ENCODE results near the gene CUX1.

Gene CUX1

GRCh38 chr7:101950450-101951119 lies 133.2 kb downstream of the CUX1 start:
- H4K20me1 ChIP-seq (ENCODE audit: control insufficient read depth, insufficient read depth, low read depth, low read length): peaks cover 8% of the 10 kb centered on the region; the same call in 1 of the 2 replicates
- peaks cover 29% of the 10 kb centered on the region for H3K36me3 ChIP-seq (ENCODE audit: control insufficient read depth, low read length)
- H3K27ac ChIP-seq (ENCODE audit: low read depth, low read length): peak overlapping the region; percentile 20; the same call in 1 of the 2 replicates
- no peaks in the 10 kb centered on the region for H3K9me3 ChIP-seq (ENCODE audit: control insufficient read depth, insufficient read depth, low read length)
- peaks cover 12% of the 10 kb centered on the region for H3F3A ChIP-seq (ENCODE audit: control insufficient read depth, insufficient read depth)
- no peaks in the 10 kb centered on the region for H3K9me2 ChIP-seq (replicated peaks; ENCODE audit: control insufficient read depth, low read length)
- H3K4me2 ChIP-seq (ENCODE audit: low read length): 0 out of 2 replicates have a peak overlapping the region, but pooled peaks have one; percentile 2
- H3K27me3 ChIP-seq (ENCODE audit: control insufficient read depth, low read length): no peaks in the 10 kb centered on the region
- peaks cover 94% of the 10 kb centered on the region for H3K79me2 ChIP-seq (ENCODE audit: control insufficient read depth, low read length)
- peak; percentile 14 for TF ChIP-seq CTCF (IDR thresholded peaks at IDR 0.05; ENCODE audit: low read depth, low read length, poor library complexity, severe bottlenecking)
- TF ChIP-seq EZH2phosphoT487 (IDR thresholded peaks at IDR 0.05; ENCODE audit: borderline replicate concordance, low read length): no peak
- H3K4me3 ChIP-seq (ENCODE audit: low read length): no peak overlapping the region
- peaks cover 98% of the 10 kb centered on the region for H3K4me1 ChIP-seq (ENCODE audit: control insufficient read depth, low read length)

DNA sequence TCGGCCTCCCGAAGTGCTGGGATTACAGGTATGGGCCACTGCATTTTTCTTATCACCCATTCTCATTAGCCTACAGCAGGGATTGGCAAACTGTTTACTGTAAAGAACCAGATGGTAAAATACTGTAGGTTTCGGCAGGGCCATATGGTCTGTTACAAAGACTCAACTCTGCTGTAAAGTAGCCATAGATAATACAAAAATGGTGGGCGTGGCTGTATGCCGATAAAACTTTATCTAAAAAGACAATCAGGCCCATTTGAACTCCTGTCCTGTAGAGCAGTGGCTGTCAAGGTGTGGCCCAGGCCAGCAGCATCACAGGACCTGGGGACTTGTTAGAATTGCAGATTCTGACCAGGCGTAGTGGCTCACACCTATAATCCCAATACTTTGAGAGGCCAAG lies 134.3 kb downstream of the CUX1 start:
- TF ChIP-seq CTCF (IDR thresholded peaks at IDR 0.05; ENCODE audit: low read depth, low read length, poor library complexity, severe bottlenecking) (no peak), EZH2phosphoT487 (IDR thresholded peaks at IDR 0.05; ENCODE audit: borderline replicate concordance, low read length) (no peak)
- no peaks in the 10 kb centered on the region for H3K9me3 ChIP-seq (ENCODE audit: control insufficient read depth, insufficient read depth, low read length)
- H3K4me2 ChIP-seq (ENCODE audit: low read length): no peak overlapping the region
- no peaks in the 10 kb centered on the region for H3K9me2 ChIP-seq (replicated peaks; ENCODE audit: control insufficient read depth, low read length)
- peaks cover 94% of the 10 kb centered on the region for H3K79me2 ChIP-seq (ENCODE audit: control insufficient read depth, low read length)
- H3F3A ChIP-seq (ENCODE audit: control insufficient read depth, insufficient read depth): peaks cover 20% of the 10 kb centered on the region
- H3K27me3 ChIP-seq (ENCODE audit: control insufficient read depth, low read length): no peaks in the 10 kb centered on the region
- peaks cover 29% of the 10 kb centered on the region for H3K36me3 ChIP-seq (ENCODE audit: control insufficient read depth, low read length)
- H3K4me3 ChIP-seq (ENCODE audit: low read length): no peak overlapping the region
- H4K20me1 ChIP-seq (ENCODE audit: control insufficient read depth, insufficient read depth, low read depth, low read length): peaks cover 7% of the 10 kb centered on the region; the same call in 1 of the 2 replicates
- H3K4me1 ChIP-seq (ENCODE audit: control insufficient read depth, low read length): peaks cover 98% of the 10 kb centered on the region
- no peak overlapping the region for H3K27ac ChIP-seq (ENCODE audit: low read depth, low read length)

GRCh38 chr7:101952355-101953247 lies 135.2 kb downstream of the CUX1 start:
- H3K9me2 ChIP-seq (replicated peaks; ENCODE audit: control insufficient read depth, low read length): no peaks in the 10 kb centered on the region
- H3F3A ChIP-seq (ENCODE audit: control insufficient read depth, insufficient read depth): peaks cover 25% of the 10 kb centered on the region
- H3K27ac ChIP-seq (ENCODE audit: low read depth, low read length): peak overlapping the region; percentile 1; the same call in 1 of the 2 replicates
- peaks cover 7% of the 10 kb centered on the region; the same call in 1 of the 2 replicates for H4K20me1 ChIP-seq (ENCODE audit: control insufficient read depth, insufficient read depth, low read depth, low read length)
- TF ChIP-seq EZH2phosphoT487 (IDR thresholded peaks at IDR 0.05; ENCODE audit: borderline replicate concordance, low read length) (no peak), CTCF (IDR thresholded peaks at IDR 0.05; ENCODE audit: low read depth, low read length, poor library complexity, severe bottlenecking) (no peak)
- peaks cover 98% of the 10 kb centered on the region for H3K4me1 ChIP-seq (ENCODE audit: control insufficient read depth, low read length)
- H3K27me3 ChIP-seq (ENCODE audit: control insufficient read depth, low read length): no peaks in the 10 kb centered on the region
- H3K4me2 ChIP-seq (ENCODE audit: low read length): peak overlapping the region; percentile 64
- H3K4me3 ChIP-seq (ENCODE audit: low read length): peak overlapping the region; percentile 4; the same call in 1 of the 2 replicates
- peaks cover 94% of the 10 kb centered on the region for H3K79me2 ChIP-seq (ENCODE audit: control insufficient read depth, low read length)
- H3K36me3 ChIP-seq (ENCODE audit: control insufficient read depth, low read length): peaks cover 29% of the 10 kb centered on the region
- H3K9me3 ChIP-seq (ENCODE audit: control insufficient read depth, insufficient read depth, low read length): no peaks in the 10 kb centered on the region
